MCF 10A (cell line): ENCODE results near the gene DIP2C. TPM values are rescaled to one million over a fixed set of nuclear protein-coding genes. Genes with fewer than 3 reads are reported as not detected.

Experiments used
- BruUV-seq: library from RNA; stranded (reverse); fragments of 400-500 nt; replicated peaks from 2 replicates; lab custom pipeline; 2021; lab: Mats Ljungman, UMichigan
- CTCF ChIA-PET: fragments of 300-600 bp; sonication (Branson Sonifier 250); formaldehyde crosslinking; extraction: SDS; loops from one replicate; lab custom pipeline; 2021; ENCODE audit warnings: antibody characterized with exemption, inconsistent platforms; lab: Yijun Ruan, JAX
- POLR2A ChIA-PET: fragments of 300-600, 350-650 bp; sonication (Branson Sonifier 250); formaldehyde crosslinking; extraction: SDS; loops from one replicate; lab custom pipeline; 2020; ENCODE audit warnings: antibody characterized with exemption, inconsistent platforms; lab: Yijun Ruan, JAX
- DNase-seq: peaks from one replicate; pipeline ENCODE4 v3.0.0-alpha.2; 2018; ENCODE audit not compliant: unreplicated experiment
- H3K27ac Mint-ChIP-seq: one replicate; pipeline ENCODE4 v1.8.0; 2022; ENCODE audit warnings: mild to moderate bottlenecking, low read depth, mixed read lengths; ENCODE audit not compliant: unreplicated experiment
- H3K27me3 Mint-ChIP-seq: one replicate; pipeline ENCODE4 v1.8.0; 2022; ENCODE audit warnings: mixed read lengths; ENCODE audit not compliant: insufficient read depth, unreplicated experiment
- H3K36me3 Mint-ChIP-seq: one replicate; pipeline ENCODE4 v1.8.0; 2022; ENCODE audit warnings: mild to moderate bottlenecking, moderate library complexity, mixed read lengths; ENCODE audit not compliant: insufficient read depth, unreplicated experiment
- H3K4me1 Mint-ChIP-seq: one replicate; pipeline ENCODE4 v1.8.0; 2022; ENCODE audit warnings: mixed read lengths; ENCODE audit not compliant: insufficient read depth, unreplicated experiment
- H3K4me3 Mint-ChIP-seq: one replicate; pipeline ENCODE4 v1.8.0; 2022; ENCODE audit warnings: mild to moderate bottlenecking, moderate library complexity, mixed read lengths; ENCODE audit not compliant: unreplicated experiment
- H3K9me3 Mint-ChIP-seq: one replicate; pipeline ENCODE4 v1.8.0; 2022; ENCODE audit warnings: mixed read lengths; ENCODE audit not compliant: unreplicated experiment
- intact Hi-C: fragments of 100-400 bp; cut with micrococcal nuclease; formaldehyde crosslinking; loops from 2 replicates; pipeline ENCODE4 v1.14.1; 2022
- total RNA-seq: library from RNA; stranded (reverse); gene quantifications from 2 replicates; pipeline ENCODE4 v1.2.3, GENCODE V29; 2022
- TF ChIP-seq, protein P1 (sequence below): fragments of 200-600 bp; IDR thresholded peaks from one replicate; pipeline ENCODE4 v1.8.0; 2022; ENCODE audit warnings: antibody characterized with exemption, mild to moderate bottlenecking; ENCODE audit not compliant: unreplicated experiment

Gene DIP2C
- total RNA-seq, 1 experiment from 2014 or later: 0.37 TPM

DNA sequence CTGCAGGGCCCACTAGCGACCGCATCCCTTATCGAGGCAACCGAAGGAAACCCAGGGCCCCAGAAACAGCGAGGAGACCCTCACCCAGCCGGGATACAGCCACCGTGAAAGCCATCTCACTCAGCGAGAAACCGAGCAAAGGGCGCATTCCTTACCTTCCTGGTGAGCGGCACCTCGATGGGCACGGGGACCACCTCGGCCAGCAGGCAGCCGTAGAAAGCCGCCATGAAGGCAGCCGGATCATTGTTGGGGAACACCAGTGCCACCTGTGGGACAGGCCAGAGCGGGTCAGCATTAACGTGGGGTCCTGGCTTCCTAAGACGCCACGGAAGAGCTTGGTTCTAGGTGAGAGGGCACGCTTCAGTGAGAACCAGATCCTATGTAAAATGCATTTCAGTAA, 290.5 kb downstream of the DIP2C start:
- TF ChIP-seq, protein P1, sequence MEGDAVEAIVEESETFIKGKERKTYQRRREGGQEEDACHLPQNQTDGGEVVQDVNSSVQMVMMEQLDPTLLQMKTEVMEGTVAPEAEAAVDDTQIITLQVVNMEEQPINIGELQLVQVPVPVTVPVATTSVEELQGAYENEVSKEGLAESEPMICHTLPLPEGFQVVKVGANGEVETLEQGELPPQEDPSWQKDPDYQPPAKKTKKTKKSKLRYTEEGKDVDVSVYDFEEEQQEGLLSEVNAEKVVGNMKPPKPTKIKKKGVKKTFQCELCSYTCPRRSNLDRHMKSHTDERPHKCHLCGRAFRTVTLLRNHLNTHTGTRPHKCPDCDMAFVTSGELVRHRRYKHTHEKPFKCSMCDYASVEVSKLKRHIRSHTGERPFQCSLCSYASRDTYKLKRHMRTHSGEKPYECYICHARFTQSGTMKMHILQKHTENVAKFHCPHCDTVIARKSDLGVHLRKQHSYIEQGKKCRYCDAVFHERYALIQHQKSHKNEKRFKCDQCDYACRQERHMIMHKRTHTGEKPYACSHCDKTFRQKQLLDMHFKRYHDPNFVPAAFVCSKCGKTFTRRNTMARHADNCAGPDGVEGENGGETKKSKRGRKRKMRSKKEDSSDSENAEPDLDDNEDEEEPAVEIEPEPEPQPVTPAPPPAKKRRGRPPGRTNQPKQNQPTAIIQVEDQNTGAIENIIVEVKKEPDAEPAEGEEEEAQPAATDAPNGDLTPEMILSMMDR: no peak
- no peak for DNase-seq
- POLR2A ChIA-PET: no interaction called here
- intact Hi-C loops: no loop called here
- Mint-ChIP-seq H3K4me3 (no peak overlapping the region), H3K27me3 (no peaks in the 10 kb centered on the region), H3K4me1 (no peaks in the 10 kb centered on the region), H3K36me3 (no peaks in the 10 kb centered on the region), H3K9me3 (no peaks in the 10 kb centered on the region), H3K27ac (no peak overlapping the region)
- no TSS peak for BruUV-seq
- CTCF ChIA-PET: no interaction called here

DNA sequence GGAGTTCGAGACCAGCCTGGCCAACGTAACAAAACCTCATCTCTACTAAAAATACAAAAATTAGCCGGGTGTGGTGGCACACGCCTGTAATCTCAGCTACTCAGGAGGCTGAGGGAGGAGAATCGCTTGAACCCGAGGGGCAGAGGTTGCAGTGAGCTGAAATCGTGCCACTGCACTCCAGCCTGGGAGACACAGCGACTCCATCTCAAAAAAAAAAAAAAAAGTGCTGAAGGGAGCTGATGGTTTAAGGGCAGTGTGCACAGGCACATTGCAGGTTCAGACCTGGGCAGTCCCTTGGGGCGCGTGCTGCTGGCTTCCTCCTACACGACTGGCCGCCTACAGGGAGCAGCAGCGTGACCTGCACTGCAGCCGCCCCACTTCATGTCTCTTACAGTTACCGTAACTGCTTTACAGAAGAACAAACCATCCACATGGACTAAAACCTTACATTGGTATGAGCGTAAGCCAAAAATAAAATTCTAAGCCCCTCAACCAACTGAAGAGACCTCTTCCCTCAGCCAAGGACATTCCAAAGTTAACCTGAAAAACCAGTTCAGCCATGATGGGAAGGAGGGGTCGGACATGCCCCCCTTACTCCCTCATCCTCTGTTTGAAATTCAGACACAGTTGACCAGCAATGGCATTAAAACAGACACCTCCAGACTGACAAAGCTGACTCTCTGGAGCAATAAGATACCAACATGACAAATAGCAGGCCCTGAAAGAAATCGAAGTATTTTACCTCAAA, 292.0 kb downstream of the DIP2C start:
- POLR2A ChIA-PET: no interaction called here
- Mint-ChIP-seq H3K4me3 (no peak overlapping the region), H3K27ac (no peak overlapping the region), H3K27me3 (no peaks in the 10 kb centered on the region), H3K4me1 (no peaks in the 10 kb centered on the region), H3K36me3 (no peaks in the 10 kb centered on the region), H3K9me3 (no peaks in the 10 kb centered on the region)
- BruUV-seq: no TSS peak
- intact Hi-C loops: no loop called here
- TF ChIP-seq, protein P1: no peak
- no peak for DNase-seq
- CTCF ChIA-PET: no interaction called here

DNA sequence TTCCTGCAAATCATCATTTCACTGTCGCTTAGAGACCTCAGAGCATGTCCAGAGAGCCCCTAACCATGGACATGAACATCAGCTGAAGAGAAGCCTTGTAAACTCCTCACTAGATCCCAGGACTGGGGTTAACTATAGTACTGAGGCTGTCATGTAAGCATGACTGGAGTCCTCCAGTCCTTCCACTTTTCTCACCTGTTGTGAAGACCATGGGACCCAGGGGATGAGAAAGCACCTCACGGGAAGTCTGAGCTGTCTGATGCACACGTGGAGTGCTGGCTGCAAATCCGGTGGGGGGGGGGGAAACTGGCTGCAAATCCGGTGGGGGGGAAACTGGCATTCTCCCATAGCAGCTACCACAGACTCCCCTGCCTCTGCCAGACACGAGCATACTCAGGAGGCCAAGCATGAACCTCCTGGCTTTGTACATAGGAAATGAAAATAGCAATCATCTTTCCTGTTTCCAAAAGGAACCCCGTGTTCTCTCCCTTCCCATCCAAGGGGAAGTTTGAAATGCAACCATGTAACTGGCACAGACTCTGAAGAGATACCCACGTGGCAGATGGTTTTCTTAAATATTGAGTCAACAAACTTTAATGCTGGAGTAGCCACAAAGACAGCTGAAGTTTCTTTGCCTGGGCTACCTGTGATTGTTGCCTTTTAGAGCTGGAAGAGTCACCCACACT, 292.8 kb downstream of the DIP2C start:
- POLR2A ChIA-PET: no interaction called here
- intact Hi-C loops: no loop called here
- Mint-ChIP-seq H3K4me3 (no peak overlapping the region), H3K36me3 (no peaks in the 10 kb centered on the region), H3K9me3 (no peaks in the 10 kb centered on the region), H3K27me3 (no peaks in the 10 kb centered on the region), H3K27ac (no peak overlapping the region), H3K4me1 (no peaks in the 10 kb centered on the region)
- BruUV-seq: no TSS peak
- TF ChIP-seq, protein P1: no peak
- CTCF ChIA-PET: no interaction called here
- no peak for DNase-seq

DNA sequence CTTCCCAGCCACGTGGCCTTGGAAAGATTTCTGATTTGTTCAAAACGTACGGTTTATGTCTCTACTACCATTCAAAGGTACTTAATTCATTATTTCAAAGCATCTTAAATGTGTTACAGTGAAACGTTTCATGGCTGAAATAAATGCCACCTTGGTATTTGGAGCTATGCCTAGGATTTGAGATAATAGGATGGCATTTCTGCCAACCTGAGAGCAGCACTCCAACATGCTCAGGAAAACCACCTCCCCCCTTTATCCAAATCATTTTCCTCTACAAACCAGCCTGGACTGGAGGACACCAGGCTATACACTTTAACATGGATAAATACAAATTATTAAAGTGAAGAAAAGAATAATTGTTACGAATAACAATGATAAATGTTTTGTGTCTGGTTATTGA, 293.4 kb downstream of the DIP2C start:
- no peak overlapping the region for H3K27ac Mint-ChIP-seq
- ChIA-PET POLR2A (no interaction called here), CTCF (no interaction called here)
- intact Hi-C loops: no loop called here
- H3K9me3 Mint-ChIP-seq: no peaks in the 10 kb centered on the region
- no peak overlapping the region for H3K4me3 Mint-ChIP-seq
- TF ChIP-seq, protein P1: no peak
- no peaks in the 10 kb centered on the region for H3K36me3 Mint-ChIP-seq
- BruUV-seq: no TSS peak
- no peak for DNase-seq
- H3K4me1 Mint-ChIP-seq: no peaks in the 10 kb centered on the region
- no peaks in the 10 kb centered on the region for H3K27me3 Mint-ChIP-seq
